Coronary artery (tissue), 2 donors: ENCODE data around the gene PCGF3.
"Not testable (repeated sequence)": the region's sequence is repeated elsewhere in the genome, so short reads cannot be mapped to it uniquely, and the experiment has no call there.

ENCODE experiments used
- DNase-seq: peaks from one replicate; pipeline ENCODE4 v3.0.0-alpha.2; 2017; ENCODE audit warnings: low spot score
- H3K27ac ChIP-seq, 2 donors: fragments of 200-600 bp; sonication (generic); one replicate each; pipeline ENCODE4 v1.5.1; 2016 to 2019
- H3K4me3 ChIP-seq: fragments of 200-600 bp; sonication (generic); 2 replicates; pipeline ENCODE4 v1.5.1; 2016; ENCODE audit warnings: mild to moderate bottlenecking, moderate library complexity
- CTCF ChIP-seq: fragments of 200-600 bp; sonication (generic); IDR thresholded peaks from one replicate; pipeline ENCODE4 v1.5.1; 2019; ENCODE audit warnings: antibody characterized with exemption

The PCGF3 gene

GRCh38 chr4:752196-752861, 46.7 kb downstream of the PCGF3 start:
- Histone ChIP-seq H3K4me3 (no peak overlapping the region), H3K27ac (no peak overlapping the region)
- no peak for DNase-seq
- no peak for TF ChIP-seq CTCF

- H3K27ac ChIP-seq, H3K4me3 ChIP-seq, DNase-seq: not testable (repeated sequence)
Observed at GRCh38 chr4:753186-753585, 47.6 kb downstream of the PCGF3 start.

- DNase-seq, result no peak
- TF ChIP-seq CTCF, result no peak
- H3K27ac ChIP-seq, result no peak overlapping the region
- H3K4me3 ChIP-seq, result no peak overlapping the region
Observed at GRCh38 chr4:754221-755120, 48.8 kb downstream of the PCGF3 start.

GRCh38 chr4:757111-757510, 51.5 kb downstream of the PCGF3 start:
- Histone ChIP-seq H3K4me3 (no peak overlapping the region), H3K27ac (no peak overlapping the region)
- DNase-seq, result no peak
- no peak for TF ChIP-seq CTCF

GRCh38 chr4:759810-760209, 54.2 kb downstream of the PCGF3 start:
- not testable (repeated sequence) for H3K4me3 ChIP-seq, H3K27ac ChIP-seq, DNase-seq

GRCh38 chr4:760616-761015, 55.0 kb downstream of the PCGF3 start:
- DNase-seq, result no peak
- no peak for TF ChIP-seq CTCF
- no peak overlapping the region for H3K27ac ChIP-seq
- no peak overlapping the region for H3K4me3 ChIP-seq

GRCh38 chr4:761086-761485, 55.5 kb downstream of the PCGF3 start:
- no peak for TF ChIP-seq CTCF
- Histone ChIP-seq H3K4me3 (no peak overlapping the region), H3K27ac (no peak overlapping the region)
- no peak for DNase-seq

- DNase-seq, result no peak
- TF ChIP-seq CTCF, result no peak
- Histone ChIP-seq H3K27ac (no peak overlapping the region), H3K4me3 (no peak overlapping the region)
Observed at GRCh38 chr4:761739-762138, 56.1 kb downstream of the PCGF3 start.
